SK-N-SH treated with all-trans-retinoic acid at 6 μM for 48 hours (cell line): ENCODE data around the gene UCMA.

Source experiments
- ATAC-seq: fragments of 200-7000 bp; cut with Tn5 transposase; 3 replicates; pipeline ENCODE4 v1.9.1; 2020; ENCODE audit warnings: mild to moderate bottlenecking, moderate library complexity
- ARNTL ChIP-seq: fragments of 450-650 bp; formaldehyde crosslinking; IDR thresholded peaks from 2 replicates; pipeline ENCODE4 v1.5.0; 2020; ENCODE audit warnings: low read depth, mild to moderate bottlenecking, moderate library complexity, borderline replicate concordance
- BACH2 ChIP-seq: fragments of 250-450 bp; sonication (Bioruptor Pico); IDR thresholded peaks from 2 replicates; pipeline ENCODE4 v1.9.0; 2021; ENCODE audit warnings: mild to moderate bottlenecking, borderline replicate concordance
- CSDC2 ChIP-seq: fragments of 250-450 bp; sonication (Bioruptor Pico); IDR thresholded peaks from 2 replicates; pipeline ENCODE4 v1.5.0; 2020; ENCODE audit warnings: mild to moderate bottlenecking, moderate library complexity
- OSR1 ChIP-seq: fragments of 250-450 bp; sonication (Bioruptor Pico); IDR thresholded peaks from 2 replicates; pipeline ENCODE4 v1.8.0; 2022; ENCODE audit warnings: moderate library complexity, mild to moderate bottlenecking, inconsistent platforms
- PPARA ChIP-seq: fragments of 250-450 bp; sonication (Bioruptor Pico); IDR thresholded peaks from 2 replicates; pipeline ENCODE4 v1.5.0; 2020; ENCODE audit warnings: mild to moderate bottlenecking, borderline replicate concordance
- RARB ChIP-seq: fragments of 250-450 bp; sonication (Bioruptor Pico); IDR thresholded peaks from 2 replicates; pipeline ENCODE4 v1.8.0; 2021; ENCODE audit warnings: mild to moderate bottlenecking, moderate library complexity
- SNAI2 ChIP-seq: fragments of 250-450 bp; sonication (Bioruptor Pico); IDR thresholded peaks from 2 replicates; pipeline ENCODE4 v1.5.0; 2020; ENCODE audit warnings: mild to moderate bottlenecking, moderate library complexity
- TOX ChIP-seq: fragments of 250-450 bp; sonication (Bioruptor Pico); IDR thresholded peaks from 2 replicates; pipeline ENCODE4 v1.8.0; 2021; ENCODE audit warnings: mild to moderate bottlenecking, moderate library complexity, borderline replicate concordance
- ZC3H10 ChIP-seq: fragments of 250-450 bp; sonication (Bioruptor Pico); IDR thresholded peaks from 2 replicates; pipeline ENCODE4 v1.5.1; 2021; ENCODE audit warnings: mild to moderate bottlenecking, moderate library complexity
- ZFP3 ChIP-seq: fragments of 250-450 bp; sonication (Bioruptor Pico); IDR thresholded peaks from 2 replicates; pipeline ENCODE4 v1.5.0; 2020; ENCODE audit warnings: mild to moderate bottlenecking, moderate library complexity
- ZFP30 ChIP-seq: fragments of 450-650 bp; formaldehyde crosslinking; IDR thresholded peaks from 2 replicates; pipeline ENCODE4 v1.5.0; 2022; ENCODE audit warnings: mild to moderate bottlenecking, moderate library complexity
- ZNF565 ChIP-seq: fragments of 450-650 bp; formaldehyde crosslinking; conservative IDR thresholded peaks from 2 replicates; pipeline ENCODE4 v1.5.0; 2020; ENCODE audit warnings: low read depth, mild to moderate bottlenecking, moderate library complexity
- ZNF8 ChIP-seq: fragments of 450-650 bp; formaldehyde crosslinking; IDR thresholded peaks from 2 replicates; pipeline ENCODE4 v1.5.0; 2020; ENCODE audit warnings: mild to moderate bottlenecking, moderate library complexity
- TF ChIP-seq, protein P1 (sequence below): fragments of 250-450 bp; sonication (Bioruptor Pico); IDR thresholded peaks from 2 replicates; pipeline ENCODE4 v1.8.0; 2020; ENCODE audit warnings: mild to moderate bottlenecking, moderate library complexity, borderline replicate concordance
- TF ChIP-seq, protein P2 (sequence below): fragments of 250-450 bp; sonication (Bioruptor Pico); IDR thresholded peaks from 2 replicates; pipeline ENCODE4 v1.8.0; 2021; ENCODE audit warnings: low read depth, mild to moderate bottlenecking, moderate library complexity, borderline replicate concordance
- TF ChIP-seq, protein P3 (sequence below): fragments of 250-450 bp; sonication (Bioruptor Pico); IDR thresholded peaks from 2 replicates; pipeline ENCODE4 v1.5.1; 2021; ENCODE audit warnings: mild to moderate bottlenecking, moderate library complexity
- TF ChIP-seq, protein P4 (sequence below): fragments of 250-450 bp; sonication (Bioruptor Pico); IDR thresholded peaks from 2 replicates; pipeline ENCODE4 v1.5.0; 2020; ENCODE audit warnings: mild to moderate bottlenecking, moderate library complexity
- TF ChIP-seq, protein P5 (sequence below): fragments of 250-450 bp; sonication (Bioruptor Pico); IDR thresholded peaks from 2 replicates; pipeline ENCODE4 v1.5.1; 2020; ENCODE audit warnings: low read depth, mild to moderate bottlenecking, moderate library complexity

The UCMA gene

DNA sequence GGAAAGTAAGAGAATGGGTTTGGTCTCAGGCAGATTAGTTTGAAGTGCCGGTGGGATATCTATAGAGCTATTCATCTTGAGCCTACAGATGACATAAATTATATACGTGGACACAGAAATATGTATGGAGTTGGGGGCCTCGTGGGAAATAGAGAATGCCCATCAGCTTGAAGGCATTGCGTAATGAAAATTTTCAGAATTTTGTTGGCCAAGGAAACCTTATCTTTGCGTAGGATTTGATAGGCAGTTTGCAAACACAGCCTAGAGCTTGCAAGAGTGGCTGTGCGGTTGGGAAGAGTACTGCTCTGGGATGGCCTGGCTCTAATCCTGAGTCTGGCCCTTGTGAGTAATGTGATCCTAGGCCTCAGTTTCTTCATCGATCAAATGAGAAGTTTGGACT, 40.5 kb downstream of the UCMA start:
- no peak for TF ChIP-seq OSR1 (CRISPR knock-in tag)
- TF ChIP-seq, protein P1, sequence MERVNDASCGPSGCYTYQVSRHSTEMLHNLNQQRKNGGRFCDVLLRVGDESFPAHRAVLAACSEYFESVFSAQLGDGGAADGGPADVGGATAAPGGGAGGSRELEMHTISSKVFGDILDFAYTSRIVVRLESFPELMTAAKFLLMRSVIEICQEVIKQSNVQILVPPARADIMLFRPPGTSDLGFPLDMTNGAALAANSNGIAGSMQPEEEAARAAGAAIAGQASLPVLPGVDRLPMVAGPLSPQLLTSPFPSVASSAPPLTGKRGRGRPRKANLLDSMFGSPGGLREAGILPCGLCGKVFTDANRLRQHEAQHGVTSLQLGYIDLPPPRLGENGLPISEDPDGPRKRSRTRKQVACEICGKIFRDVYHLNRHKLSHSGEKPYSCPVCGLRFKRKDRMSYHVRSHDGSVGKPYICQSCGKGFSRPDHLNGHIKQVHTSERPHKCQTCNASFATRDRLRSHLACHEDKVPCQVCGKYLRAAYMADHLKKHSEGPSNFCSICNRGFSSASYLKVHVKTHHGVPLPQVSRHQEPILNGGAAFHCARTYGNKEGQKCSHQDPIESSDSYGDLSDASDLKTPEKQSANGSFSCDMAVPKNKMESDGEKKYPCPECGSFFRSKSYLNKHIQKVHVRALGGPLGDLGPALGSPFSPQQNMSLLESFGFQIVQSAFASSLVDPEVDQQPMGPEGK (CRISPR knock-in tag): no peak
- TF ChIP-seq ZNF565 (CRISPR knock-in tag): no peak
- no peak for TF ChIP-seq SNAI2
- no peak for TF ChIP-seq PPARA (CRISPR knock-in tag)
- TF ChIP-seq, protein P2, sequence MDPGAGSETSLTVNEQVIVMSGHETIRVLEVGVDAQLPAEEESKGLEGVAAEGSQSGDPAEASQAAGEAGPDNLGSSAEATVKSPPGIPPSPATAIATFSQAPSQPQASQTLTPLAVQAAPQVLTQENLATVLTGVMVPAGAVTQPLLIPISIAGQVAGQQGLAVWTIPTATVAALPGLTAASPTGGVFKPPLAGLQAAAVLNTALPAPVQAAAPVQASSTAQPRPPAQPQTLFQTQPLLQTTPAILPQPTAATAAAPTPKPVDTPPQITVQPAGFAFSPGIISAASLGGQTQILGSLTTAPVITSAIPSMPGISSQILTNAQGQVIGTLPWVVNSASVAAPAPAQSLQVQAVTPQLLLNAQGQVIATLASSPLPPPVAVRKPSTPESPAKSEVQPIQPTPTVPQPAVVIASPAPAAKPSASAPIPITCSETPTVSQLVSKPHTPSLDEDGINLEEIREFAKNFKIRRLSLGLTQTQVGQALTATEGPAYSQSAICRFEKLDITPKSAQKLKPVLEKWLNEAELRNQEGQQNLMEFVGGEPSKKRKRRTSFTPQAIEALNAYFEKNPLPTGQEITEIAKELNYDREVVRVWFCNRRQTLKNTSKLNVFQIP: no peak
- no peak for TF ChIP-seq BACH2 (CRISPR knock-in tag)
- TF ChIP-seq, protein P3, sequence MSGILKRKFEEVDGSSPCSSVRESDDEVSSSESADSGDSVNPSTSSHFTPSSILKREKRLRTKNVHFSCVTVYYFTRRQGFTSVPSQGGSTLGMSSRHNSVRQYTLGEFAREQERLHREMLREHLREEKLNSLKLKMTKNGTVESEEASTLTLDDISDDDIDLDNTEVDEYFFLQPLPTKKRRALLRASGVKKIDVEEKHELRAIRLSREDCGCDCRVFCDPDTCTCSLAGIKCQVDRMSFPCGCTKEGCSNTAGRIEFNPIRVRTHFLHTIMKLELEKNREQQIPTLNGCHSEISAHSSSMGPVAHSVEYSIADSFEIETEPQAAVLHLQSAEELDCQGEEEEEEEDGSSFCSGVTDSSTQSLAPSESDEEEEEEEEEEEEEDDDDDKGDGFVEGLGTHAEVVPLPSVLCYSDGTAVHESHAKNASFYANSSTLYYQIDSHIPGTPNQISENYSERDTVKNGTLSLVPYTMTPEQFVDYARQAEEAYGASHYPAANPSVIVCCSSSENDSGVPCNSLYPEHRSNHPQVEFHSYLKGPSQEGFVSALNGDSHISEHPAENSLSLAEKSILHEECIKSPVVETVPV (CRISPR knock-in tag): no peak
- TF ChIP-seq, protein P4, sequence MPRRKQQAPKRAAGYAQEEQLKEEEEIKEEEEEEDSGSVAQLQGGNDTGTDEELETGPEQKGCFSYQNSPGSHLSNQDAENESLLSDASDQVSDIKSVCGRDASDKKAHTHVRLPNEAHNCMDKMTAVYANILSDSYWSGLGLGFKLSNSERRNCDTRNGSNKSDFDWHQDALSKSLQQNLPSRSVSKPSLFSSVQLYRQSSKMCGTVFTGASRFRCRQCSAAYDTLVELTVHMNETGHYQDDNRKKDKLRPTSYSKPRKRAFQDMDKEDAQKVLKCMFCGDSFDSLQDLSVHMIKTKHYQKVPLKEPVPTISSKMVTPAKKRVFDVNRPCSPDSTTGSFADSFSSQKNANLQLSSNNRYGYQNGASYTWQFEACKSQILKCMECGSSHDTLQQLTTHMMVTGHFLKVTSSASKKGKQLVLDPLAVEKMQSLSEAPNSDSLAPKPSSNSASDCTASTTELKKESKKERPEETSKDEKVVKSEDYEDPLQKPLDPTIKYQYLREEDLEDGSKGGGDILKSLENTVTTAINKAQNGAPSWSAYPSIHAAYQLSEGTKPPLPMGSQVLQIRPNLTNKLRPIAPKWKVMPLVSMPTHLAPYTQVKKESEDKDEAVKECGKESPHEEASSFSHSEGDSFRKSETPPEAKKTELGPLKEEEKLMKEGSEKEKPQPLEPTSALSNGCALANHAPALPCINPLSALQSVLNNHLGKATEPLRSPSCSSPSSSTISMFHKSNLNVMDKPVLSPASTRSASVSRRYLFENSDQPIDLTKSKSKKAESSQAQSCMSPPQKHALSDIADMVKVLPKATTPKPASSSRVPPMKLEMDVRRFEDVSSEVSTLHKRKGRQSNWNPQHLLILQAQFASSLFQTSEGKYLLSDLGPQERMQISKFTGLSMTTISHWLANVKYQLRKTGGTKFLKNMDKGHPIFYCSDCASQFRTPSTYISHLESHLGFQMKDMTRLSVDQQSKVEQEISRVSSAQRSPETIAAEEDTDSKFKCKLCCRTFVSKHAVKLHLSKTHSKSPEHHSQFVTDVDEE: no peak
- TF ChIP-seq ZFP30 (CRISPR knock-in tag): no peak
- TF ChIP-seq CSDC2 (CRISPR knock-in tag): no peak
- no peak for TF ChIP-seq ZFP3 (CRISPR knock-in tag)
- TF ChIP-seq, all 23 proteins: peak for 0
- no peak for ATAC-seq

DNA sequence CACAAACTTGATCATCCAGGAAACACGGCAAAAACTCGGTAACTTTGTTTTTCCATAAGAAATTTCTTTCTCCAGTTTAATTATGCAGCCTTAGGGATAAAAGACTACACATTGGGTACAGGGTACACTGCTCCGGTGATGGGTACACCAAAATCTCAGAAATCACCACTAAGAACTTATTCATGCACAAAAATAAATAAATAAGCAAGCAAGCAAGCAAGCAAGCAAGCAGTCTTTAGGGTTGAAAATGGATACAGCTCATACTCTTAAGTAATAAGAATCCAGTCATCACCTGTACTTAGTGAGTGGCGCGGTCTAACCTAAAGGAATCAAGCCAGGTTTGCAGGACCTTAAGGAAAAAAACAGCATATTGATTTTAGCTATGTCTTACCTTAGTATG, 42.8 kb downstream of the UCMA start:
- ATAC-seq: no peak
- TF ChIP-seq PPARA (CRISPR knock-in tag) (no peak), ZNF8 (no peak), ARNTL (CRISPR knock-in tag) (no peak), BACH2 (CRISPR knock-in tag) (no peak)

DNA sequence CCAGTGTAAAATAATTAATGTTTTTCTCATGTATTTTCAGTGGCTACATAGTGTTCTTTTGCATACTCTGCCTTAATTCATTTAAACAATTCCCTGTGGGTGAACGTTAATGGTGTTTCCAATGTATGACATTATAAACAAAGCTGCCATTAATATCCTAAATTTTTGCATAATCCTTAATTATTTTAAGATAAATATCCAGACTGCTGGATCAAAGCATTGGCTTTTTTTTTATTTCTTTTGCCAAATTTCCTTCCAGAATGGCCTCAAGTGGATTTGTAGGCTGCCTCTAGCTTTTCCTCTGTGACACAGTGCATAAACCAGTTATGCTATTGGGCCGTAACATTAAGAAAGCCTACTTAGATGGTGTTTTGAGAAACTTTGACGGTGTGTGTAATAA, 43.4 kb downstream of the UCMA start:
- TF ChIP-seq, protein P1 (CRISPR knock-in tag): no peak
- TF ChIP-seq BACH2 (CRISPR knock-in tag) (no peak), TOX (CRISPR knock-in tag) (no peak), SNAI2 (no peak), ZC3H10 (CRISPR knock-in tag) (no peak), PPARA (CRISPR knock-in tag) (no peak), OSR1 (CRISPR knock-in tag) (no peak), RARB (CRISPR knock-in tag) (no peak)
- TF ChIP-seq, protein P4: no peak
- TF ChIP-seq, protein P3 (CRISPR knock-in tag): no peak
- TF ChIP-seq, protein P5, sequence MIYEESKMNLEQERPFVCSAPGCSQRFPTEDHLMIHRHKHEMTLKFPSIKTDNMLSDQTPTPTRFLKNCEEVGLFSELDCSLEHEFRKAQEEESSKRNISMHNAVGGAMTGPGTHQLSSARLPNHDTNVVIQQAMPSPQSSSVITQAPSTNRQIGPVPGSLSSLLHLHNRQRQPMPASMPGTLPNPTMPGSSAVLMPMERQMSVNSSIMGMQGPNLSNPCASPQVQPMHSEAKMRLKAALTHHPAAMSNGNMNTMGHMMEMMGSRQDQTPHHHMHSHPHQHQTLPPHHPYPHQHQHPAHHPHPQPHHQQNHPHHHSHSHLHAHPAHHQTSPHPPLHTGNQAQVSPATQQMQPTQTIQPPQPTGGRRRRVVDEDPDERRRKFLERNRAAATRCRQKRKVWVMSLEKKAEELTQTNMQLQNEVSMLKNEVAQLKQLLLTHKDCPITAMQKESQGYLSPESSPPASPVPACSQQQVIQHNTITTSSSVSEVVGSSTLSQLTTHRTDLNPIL: no peak
- TF ChIP-seq, protein P2: no peak
- TF ChIP-seq, all 23 proteins: peak for 0

More for the DNA sequence above, 43.4 kb downstream of the UCMA start:
- ATAC-seq: no peak
